Measurements from ENCODE around the gene CREG2.
A peak's percentile ranks its signal among the peaks of the same experiment; 100 is the strongest.

The CREG2 gene

DNA sequence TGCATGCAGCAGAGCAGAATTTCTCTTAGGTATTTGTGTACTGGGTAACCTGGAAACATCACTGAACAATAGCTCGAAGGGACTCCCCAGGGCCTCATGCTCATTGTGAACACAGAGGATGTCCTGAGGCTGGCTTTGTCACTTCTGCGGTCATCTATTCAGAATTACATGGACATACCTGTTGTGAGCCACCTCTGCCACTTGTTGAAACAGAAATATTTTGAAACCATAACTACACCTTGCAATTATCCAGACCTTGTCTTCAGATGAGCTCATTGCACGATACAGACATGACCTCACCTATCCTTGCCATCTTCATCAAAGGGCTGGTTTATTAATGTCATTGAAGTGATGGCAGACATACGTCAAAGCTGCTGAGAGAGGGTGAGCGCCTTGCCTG is 23.4 kb upstream of the CREG2 start:
- DNase-seq (ENCODE audit: insufficient read length, low spot score) (no peak), FAIRE-seq (no peak)
- TF ChIP-seq POLR2AphosphoS5 (IDR thresholded peaks at IDR 0.05; ENCODE audit: low read depth, low read length) (no peak), POU2F2 (IDR thresholded peaks at IDR 0.05; ENCODE audit: low read depth, low read length) (no peak), POLR2A (IDR thresholded peaks at IDR 0.05; ENCODE audit: low read depth, low read length) (no peak), TAF1 (IDR thresholded peaks at IDR 0.05; ENCODE audit: low read depth, low read length) (no peak), PAX5 (IDR thresholded peaks at IDR 0.05; ENCODE audit: insufficient read depth, low read length, severe bottlenecking) (no peak), SPI1 (IDR thresholded peaks at IDR 0.05; ENCODE audit: low read depth, low read length) (no peak)

DNA sequence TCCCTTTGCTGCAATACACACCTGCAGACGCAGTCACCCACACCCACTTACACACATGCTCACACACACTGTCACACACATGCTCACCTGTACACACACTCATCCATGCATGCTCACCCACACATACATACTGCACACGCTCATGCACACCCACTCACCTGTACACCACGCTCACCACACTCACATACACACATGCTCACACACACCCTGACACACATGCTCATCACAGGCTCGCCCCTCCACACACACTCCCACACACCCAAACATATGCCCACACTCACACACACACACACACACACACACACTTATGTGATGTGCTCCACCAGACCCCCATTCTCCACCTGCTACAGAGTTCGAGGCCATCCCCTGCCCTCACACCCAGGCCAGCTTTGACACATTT is 22.8 kb upstream of the CREG2 start:
- no peak for TF ChIP-seq POU2F2 (IDR thresholded peaks at IDR 0.05; ENCODE audit: low read depth, low read length)
- no peak for TF ChIP-seq POLR2A (IDR thresholded peaks at IDR 0.05; ENCODE audit: low read depth, low read length)
- TF ChIP-seq TAF1 (IDR thresholded peaks at IDR 0.05; ENCODE audit: low read depth, low read length), result no peak
- no peak for TF ChIP-seq POLR2AphosphoS5 (IDR thresholded peaks at IDR 0.05; ENCODE audit: low read depth, low read length)
- no peak for TF ChIP-seq PAX5 (IDR thresholded peaks at IDR 0.05; ENCODE audit: insufficient read depth, low read length, severe bottlenecking)
- TF ChIP-seq SPI1 (IDR thresholded peaks at IDR 0.05; ENCODE audit: low read depth, low read length), result no peak
- FAIRE-seq (peak; percentile 5), DNase-seq (ENCODE audit: insufficient read length, low spot score) (no peak)

DNA sequence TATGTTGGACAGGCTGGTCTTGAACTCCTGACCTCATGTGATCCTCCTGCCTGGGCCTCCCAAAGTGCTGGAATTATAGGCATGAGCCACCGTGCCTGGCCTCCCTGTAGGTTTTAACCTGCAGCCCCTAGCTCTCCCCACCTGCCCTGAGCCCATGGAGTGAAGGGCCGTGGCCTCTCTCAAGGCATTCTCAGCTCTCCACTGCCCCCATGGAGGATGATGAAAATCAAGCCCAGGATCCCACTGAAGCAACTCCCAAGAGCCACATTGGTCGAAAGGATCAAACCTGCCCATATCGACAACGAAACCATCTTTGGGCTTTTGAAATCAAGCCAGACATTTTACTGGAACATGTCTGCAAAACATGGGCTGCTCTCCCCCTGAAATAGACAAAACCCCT is 22.4 kb upstream of the CREG2 start:
- TF ChIP-seq POLR2A (IDR thresholded peaks at IDR 0.05; ENCODE audit: low read depth, low read length) (no peak), POU2F2 (IDR thresholded peaks at IDR 0.05; ENCODE audit: low read depth, low read length) (no peak), POLR2AphosphoS5 (IDR thresholded peaks at IDR 0.05; ENCODE audit: low read depth, low read length) (no peak), PAX5 (IDR thresholded peaks at IDR 0.05; ENCODE audit: insufficient read depth, low read length, severe bottlenecking) (no peak), SPI1 (IDR thresholded peaks at IDR 0.05; ENCODE audit: low read depth, low read length) (no peak), TAF1 (IDR thresholded peaks at IDR 0.05; ENCODE audit: low read depth, low read length) (no peak)
- FAIRE-seq, result no peak
- DNase-seq (ENCODE audit: insufficient read length, low spot score), result no peak

DNA sequence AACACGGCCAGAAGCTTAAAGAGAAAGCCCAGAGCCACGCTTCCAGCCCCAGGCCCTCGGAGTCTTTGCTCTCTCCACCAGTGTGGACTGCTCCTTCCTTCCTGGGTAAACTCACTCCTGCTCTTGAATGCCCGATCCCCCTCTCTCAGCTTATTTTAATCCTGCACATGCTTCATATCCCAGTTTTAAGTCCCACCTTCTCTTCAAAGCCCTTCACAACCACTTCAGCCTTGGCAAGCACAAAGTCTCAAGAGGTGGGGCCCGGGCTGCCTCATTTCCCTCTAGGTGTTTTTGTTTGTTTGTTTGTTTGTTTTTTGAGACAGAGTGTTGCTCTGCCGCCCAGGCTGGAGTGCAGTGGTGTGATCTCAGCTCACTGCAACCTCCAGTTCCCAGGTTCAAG is 21.6 kb upstream of the CREG2 start:
- FAIRE-seq, result no peak
- no peak for TF ChIP-seq POLR2A (IDR thresholded peaks at IDR 0.05; ENCODE audit: low read depth, low read length)
- TF ChIP-seq TAF1 (IDR thresholded peaks at IDR 0.05; ENCODE audit: low read depth, low read length), result no peak
- no peak for TF ChIP-seq POLR2AphosphoS5 (IDR thresholded peaks at IDR 0.05; ENCODE audit: low read depth, low read length)
- no peak for TF ChIP-seq SPI1 (IDR thresholded peaks at IDR 0.05; ENCODE audit: low read depth, low read length)
- TF ChIP-seq POU2F2 (IDR thresholded peaks at IDR 0.05; ENCODE audit: low read depth, low read length), result no peak
- no peak for TF ChIP-seq PAX5 (IDR thresholded peaks at IDR 0.05; ENCODE audit: insufficient read depth, low read length, severe bottlenecking)
- DNase-seq (ENCODE audit: insufficient read length, low spot score), result no peak

DNA sequence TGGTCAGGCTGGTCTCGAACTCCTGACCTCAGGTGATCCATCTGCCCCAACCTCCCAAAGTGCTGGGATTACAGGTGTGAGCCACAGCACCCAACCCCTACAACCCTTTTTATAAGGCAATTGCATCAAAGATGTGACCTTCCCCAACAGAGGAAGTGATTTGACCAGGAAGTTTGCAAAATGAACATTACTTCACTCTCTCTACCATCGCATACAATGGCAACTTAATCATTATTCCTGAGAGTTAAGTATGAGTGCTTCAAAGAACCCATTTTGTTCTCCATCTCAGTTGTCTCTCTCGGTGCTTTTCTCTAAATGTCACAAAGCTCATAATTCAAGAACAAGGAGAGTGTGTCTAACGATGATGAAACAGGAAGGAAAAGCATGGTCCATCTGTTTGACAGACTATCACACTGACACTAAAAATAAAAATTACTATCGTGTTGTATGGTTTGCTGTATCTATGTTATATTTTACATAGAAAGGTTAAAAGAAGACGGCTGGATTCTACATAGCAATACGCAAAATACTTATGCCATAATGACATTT is 18.1 kb upstream of the CREG2 start:
- DNase-seq (ENCODE audit: insufficient read length, low spot score), result no peak
- no peak for FAIRE-seq
- TF ChIP-seq POU2F2 (IDR thresholded peaks at IDR 0.05; ENCODE audit: low read depth, low read length) (no peak), POLR2A (IDR thresholded peaks at IDR 0.05; ENCODE audit: low read depth, low read length) (no peak)

DNA sequence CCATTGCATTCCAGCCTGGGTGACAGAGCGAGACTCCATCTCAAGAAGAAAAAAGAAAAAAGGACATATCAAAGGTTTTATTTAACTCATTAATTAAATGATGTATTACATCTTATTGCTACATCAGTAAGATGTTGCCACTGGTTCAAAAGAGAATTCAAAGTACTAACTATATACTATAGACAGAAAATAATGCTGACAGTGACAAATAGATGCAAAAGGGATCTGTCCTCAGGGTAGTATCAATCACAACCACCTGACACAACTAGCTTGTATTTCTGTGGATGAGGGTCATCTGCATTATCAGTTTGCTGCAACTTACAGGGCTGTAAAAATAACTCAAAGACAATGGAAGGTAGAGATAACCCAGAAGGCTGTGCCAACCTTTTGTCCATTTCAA is 16.4 kb upstream of the CREG2 start:
- no peak for DNase-seq (ENCODE audit: insufficient read length, low spot score)
- no peak for FAIRE-seq
- TF ChIP-seq POLR2AphosphoS5 (IDR thresholded peaks at IDR 0.05; ENCODE audit: low read depth, low read length) (no peak), POLR2A (IDR thresholded peaks at IDR 0.05; ENCODE audit: low read depth, low read length) (no peak), POU2F2 (IDR thresholded peaks at IDR 0.05; ENCODE audit: low read depth, low read length) (no peak), TAF1 (IDR thresholded peaks at IDR 0.05; ENCODE audit: low read depth, low read length) (no peak)

DNA sequence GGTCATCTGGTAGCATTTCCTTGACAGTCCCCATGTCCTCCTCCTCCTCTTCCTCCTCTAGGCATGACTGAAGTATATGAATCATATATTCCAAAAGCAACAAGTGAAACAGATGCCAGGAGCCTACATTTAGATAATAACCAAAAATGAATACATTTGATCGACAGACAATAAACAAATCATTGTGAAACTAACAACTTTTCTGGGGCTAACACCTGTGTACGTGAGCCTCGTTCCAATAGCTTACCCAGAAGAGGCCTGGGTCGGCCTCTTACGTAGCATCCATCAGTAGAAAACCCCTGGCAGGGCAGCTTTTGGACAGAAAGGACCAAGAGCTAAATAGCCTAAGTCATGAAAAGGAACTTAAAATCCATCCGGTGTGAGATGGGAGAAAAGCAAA is 15.3 kb upstream of the CREG2 start:
- no peak for TF ChIP-seq PAX5 (IDR thresholded peaks at IDR 0.05; ENCODE audit: insufficient read depth, low read length, severe bottlenecking)
- no peak for TF ChIP-seq POLR2A (IDR thresholded peaks at IDR 0.05; ENCODE audit: low read depth, low read length)
- TF ChIP-seq TAF1 (IDR thresholded peaks at IDR 0.05; ENCODE audit: low read depth, low read length), result no peak
- TF ChIP-seq SPI1 (IDR thresholded peaks at IDR 0.05; ENCODE audit: low read depth, low read length), result no peak
- TF ChIP-seq POU2F2 (IDR thresholded peaks at IDR 0.05; ENCODE audit: low read depth, low read length), result no peak
- TF ChIP-seq POLR2AphosphoS5 (IDR thresholded peaks at IDR 0.05; ENCODE audit: low read depth, low read length), result no peak
- DNase-seq (ENCODE audit: insufficient read length, low spot score) (no peak), FAIRE-seq (no peak)

DNA sequence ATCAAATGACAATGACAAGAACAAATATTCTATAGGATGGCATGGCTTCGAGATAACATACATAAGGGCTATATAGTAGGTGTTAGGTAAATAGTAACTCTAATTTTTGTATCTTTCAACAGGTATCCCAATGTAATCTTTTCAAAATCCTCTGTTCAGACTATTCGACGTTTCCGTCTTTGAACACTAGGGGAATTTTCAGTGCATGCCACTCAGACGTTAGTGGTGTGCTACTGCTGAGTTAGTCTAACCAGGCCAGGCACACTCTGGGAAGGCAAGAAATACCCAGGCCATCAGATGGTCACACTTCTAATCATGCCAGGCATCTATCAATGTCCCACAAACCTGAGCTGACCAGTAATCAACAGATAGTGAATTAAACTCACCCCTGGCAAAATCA is 14.6 kb upstream of the CREG2 start:
- TF ChIP-seq POLR2AphosphoS5 (IDR thresholded peaks at IDR 0.05; ENCODE audit: low read depth, low read length), result no peak
- no peak for TF ChIP-seq SPI1 (IDR thresholded peaks at IDR 0.05; ENCODE audit: low read depth, low read length)
- no peak for TF ChIP-seq POU2F2 (IDR thresholded peaks at IDR 0.05; ENCODE audit: low read depth, low read length)
- TF ChIP-seq PAX5 (IDR thresholded peaks at IDR 0.05; ENCODE audit: insufficient read depth, low read length, severe bottlenecking), result no peak
- no peak for TF ChIP-seq POLR2A (IDR thresholded peaks at IDR 0.05; ENCODE audit: low read depth, low read length)
- TF ChIP-seq TAF1 (IDR thresholded peaks at IDR 0.05; ENCODE audit: low read depth, low read length), result no peak
- FAIRE-seq, result no peak
- DNase-seq (ENCODE audit: insufficient read length, low spot score), result no peak

DNA sequence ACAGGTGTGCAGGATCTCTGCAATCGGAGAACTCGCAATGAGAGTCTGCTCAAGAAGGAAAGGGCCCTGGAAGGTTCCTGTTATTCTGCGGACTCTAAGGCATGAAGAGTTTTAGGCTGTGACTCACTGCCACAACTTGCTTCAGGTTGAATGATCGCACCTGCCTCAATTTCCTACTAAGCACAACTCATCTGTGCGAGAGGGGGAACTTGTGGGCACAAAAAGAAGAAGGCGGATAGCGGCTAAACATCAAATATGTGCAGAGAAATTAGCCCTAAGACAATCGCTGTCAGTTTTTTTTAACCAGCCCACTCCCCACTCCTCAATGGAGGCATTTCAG is 14.0 kb upstream of the CREG2 start:
- FAIRE-seq (no peak), DNase-seq (ENCODE audit: insufficient read length, low spot score) (no peak)
- TF ChIP-seq POLR2A (IDR thresholded peaks at IDR 0.05; ENCODE audit: low read depth, low read length) (no peak), SPI1 (IDR thresholded peaks at IDR 0.05; ENCODE audit: low read depth, low read length) (no peak), POLR2AphosphoS5 (IDR thresholded peaks at IDR 0.05; ENCODE audit: low read depth, low read length) (no peak), TAF1 (IDR thresholded peaks at IDR 0.05; ENCODE audit: low read depth, low read length) (no peak), POU2F2 (IDR thresholded peaks at IDR 0.05; ENCODE audit: low read depth, low read length) (no peak), PAX5 (IDR thresholded peaks at IDR 0.05; ENCODE audit: insufficient read depth, low read length, severe bottlenecking) (no peak)

DNA sequence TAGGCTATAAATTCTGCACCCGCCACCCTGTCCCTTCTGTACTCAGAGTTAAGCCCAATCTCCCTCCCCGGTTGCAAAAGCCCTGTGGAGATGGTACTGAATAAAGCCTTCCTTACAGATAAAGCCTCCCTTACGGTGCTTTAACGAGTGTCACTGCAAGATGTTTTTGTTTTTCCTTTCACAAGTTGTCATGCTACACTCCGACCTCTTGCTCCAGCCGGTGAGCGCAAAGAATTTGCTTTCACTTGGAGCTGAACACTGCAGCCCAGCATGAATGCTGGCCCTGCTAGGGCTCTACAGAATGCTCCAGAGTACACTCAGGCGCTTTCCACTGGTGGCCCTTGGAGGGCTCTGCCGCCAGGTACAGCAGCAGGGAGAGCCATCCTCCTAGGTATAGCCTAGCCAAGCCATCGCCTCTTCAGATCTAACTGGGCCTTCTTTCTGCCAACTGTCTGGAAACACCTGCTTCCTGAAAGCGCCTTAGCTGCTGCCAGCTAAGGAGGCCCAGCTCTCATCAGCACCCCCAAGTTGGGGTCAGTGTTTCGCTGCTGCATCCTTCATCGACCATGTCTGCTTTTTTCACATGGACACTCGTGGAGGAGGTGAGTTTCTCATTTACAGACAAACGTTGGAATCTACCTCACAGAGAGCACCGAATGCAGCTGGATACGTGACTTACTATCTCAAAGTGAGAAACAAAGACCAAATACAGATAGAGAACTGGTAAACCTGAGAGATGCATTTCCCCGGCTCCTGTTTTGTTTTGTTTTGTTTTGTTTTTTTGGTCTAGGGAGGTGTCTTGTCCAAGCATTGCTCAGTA is 13.4 kb upstream of the CREG2 start:
- no peak for FAIRE-seq
- DNase-seq (ENCODE audit: insufficient read length, low spot score), result no peak
- TF ChIP-seq POLR2A (IDR thresholded peaks at IDR 0.05; ENCODE audit: low read depth, low read length) (no peak), POU2F2 (IDR thresholded peaks at IDR 0.05; ENCODE audit: low read depth, low read length) (no peak), PAX5 (IDR thresholded peaks at IDR 0.05; ENCODE audit: insufficient read depth, low read length, severe bottlenecking) (no peak), TAF1 (IDR thresholded peaks at IDR 0.05; ENCODE audit: low read depth, low read length) (no peak)

Data from GM12891 (cell line).